IgD-negative memory B cell (primary cell): ENCODE data around the gene ELOB. TPM values are rescaled to one million over a fixed set of nuclear protein-coding genes. Genes with fewer than 3 reads are reported as not detected.
A peak's percentile ranks its signal among the peaks of the same experiment; 100 is the strongest.

Experiments
- H3K27ac Mint-ChIP-seq, 3 donors: one replicate each; pipeline ENCODE4 v1.8.0; 2020 to 2022; ENCODE audit warnings: mild to moderate bottlenecking in 3 of 3, mixed read lengths in 3 of 3, moderate library complexity in 1 of 3
- H3K27me3 Mint-ChIP-seq: one replicate; pipeline ENCODE4 v1.8.0; 2021; ENCODE audit warnings: mixed read lengths
- H3K36me3 Mint-ChIP-seq: one replicate; pipeline ENCODE4 v1.8.0; 2020; ENCODE audit warnings: mild to moderate bottlenecking, mixed read lengths
- H3K4me1 Mint-ChIP-seq, 3 donors: one replicate each; pipeline ENCODE4 v1.8.0; 2020 to 2022; ENCODE audit warnings: mixed read lengths in 3 of 3, mild to moderate bottlenecking in 1 of 3
- H3K4me3 Mint-ChIP-seq, 4 donors: one replicate each; pipeline ENCODE4 v1.8.0; 2020 to 2022; ENCODE audit warnings: mild to moderate bottlenecking in 4 of 4, mixed read lengths in 4 of 4, moderate library complexity in 3 of 4
- H3K9me3 Mint-ChIP-seq, 3 donors: one replicate each; pipeline ENCODE4 v1.8.0; 2020 to 2021; ENCODE audit warnings: mixed read lengths in 3 of 3, mild to moderate bottlenecking in 1 of 3
- polyA plus RNA-seq: library from polyadenylated mRNA; unstranded; fragments of 300-500 nt; fragmentation: Illumina TruSeq; gene quantifications from one replicate; pipeline ENCODE4 v1.2.3, GENCODE V29; 2021

Gene ELOB
- polyA plus RNA-seq, 1 donor from 2014 or later, result 262 TPM

DNA sequence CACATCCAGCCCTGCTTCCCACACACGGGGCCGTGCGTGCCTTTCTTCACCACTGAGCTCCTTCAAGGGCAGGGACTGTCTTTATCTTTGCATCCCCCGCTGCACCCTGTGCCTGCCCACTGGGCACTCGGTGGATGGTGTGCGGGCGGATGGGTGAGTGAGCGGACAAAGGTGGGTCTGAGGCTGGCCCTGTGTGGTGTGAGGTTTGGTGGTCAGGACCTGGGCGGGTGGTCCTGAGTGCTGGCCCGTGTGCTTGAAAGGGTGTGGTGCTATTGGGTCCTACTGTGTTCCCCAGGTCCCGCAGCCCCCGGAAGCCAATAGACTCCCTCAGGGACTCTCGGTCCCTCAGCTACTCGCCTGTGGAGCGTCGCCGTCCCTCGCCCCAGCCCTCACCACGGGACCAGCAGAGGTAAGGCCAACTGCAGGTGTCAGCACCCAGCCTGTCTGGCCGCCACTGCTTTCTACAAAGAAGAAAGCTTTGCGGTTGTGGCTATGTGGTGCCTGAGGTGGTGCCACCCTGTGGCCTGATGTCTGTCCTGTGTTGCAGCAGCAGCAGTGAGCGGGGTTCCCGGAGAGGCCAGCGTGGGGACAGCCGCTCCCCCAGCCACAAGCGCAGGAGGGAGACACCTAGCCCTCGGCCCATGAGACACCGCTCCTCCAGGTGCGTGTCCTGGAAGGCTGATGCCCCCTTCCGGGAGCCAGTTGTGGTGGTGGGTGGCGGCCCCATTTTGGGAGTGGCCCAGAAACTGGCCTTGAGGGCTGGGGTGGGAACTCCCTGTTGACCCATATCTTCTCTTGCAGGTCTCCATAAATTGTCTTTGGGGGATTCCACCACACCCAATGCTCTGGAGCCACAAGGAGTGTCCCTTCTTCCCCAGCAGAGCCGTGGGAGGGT is 6.8 kb downstream of the ELOB start:
- no peaks in the 10 kb centered on the region for H3K27me3 Mint-ChIP-seq
- H3K27ac Mint-ChIP-seq, result peak overlapping the region; percentile 31 to 97 (median 82)
- H3K36me3 Mint-ChIP-seq, result peaks cover 8% of the 10 kb centered on the region
- no peaks in the 10 kb centered on the region for H3K9me3 Mint-ChIP-seq
- peak overlapping the region in 2 of 4 donors; percentile 18 to 49 for H3K4me3 Mint-ChIP-seq
- peaks cover 0 to 18% (median 6%) of the 10 kb centered on the region in 3 donors for H3K4me1 Mint-ChIP-seq

DNA sequence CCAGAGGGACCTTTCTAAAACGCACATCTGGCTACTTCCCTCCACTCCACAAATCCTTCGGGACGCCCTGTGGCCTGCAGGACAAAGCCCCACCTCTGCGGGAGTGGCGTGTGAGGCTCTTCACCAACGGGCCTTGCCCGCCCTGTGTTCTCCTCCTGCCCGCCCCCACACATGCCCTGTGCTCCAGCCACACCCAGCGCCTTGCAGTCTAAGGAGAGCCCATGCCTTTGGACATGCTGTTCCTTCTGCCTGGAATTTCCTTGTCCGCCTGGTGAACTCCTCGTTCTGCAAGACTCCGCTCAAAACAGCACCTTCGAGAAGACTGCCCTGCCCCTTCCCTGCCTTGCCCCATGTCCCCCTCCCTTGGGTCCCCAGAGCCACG is 7.4 kb downstream of the ELOB start:
- Mint-ChIP-seq H3K27me3 (no peaks in the 10 kb centered on the region), H3K27ac (peak overlapping the region; percentile 19 to 97 (median 82)), H3K36me3 (peaks cover 9% of the 10 kb centered on the region), H3K4me3 (peak overlapping the region in 2 of 4 donors; percentile 18 to 49), H3K9me3 (no peaks in the 10 kb centered on the region), H3K4me1 (peaks cover 0 to 17% (median 5%) of the 10 kb centered on the region in 3 donors)

DNA sequence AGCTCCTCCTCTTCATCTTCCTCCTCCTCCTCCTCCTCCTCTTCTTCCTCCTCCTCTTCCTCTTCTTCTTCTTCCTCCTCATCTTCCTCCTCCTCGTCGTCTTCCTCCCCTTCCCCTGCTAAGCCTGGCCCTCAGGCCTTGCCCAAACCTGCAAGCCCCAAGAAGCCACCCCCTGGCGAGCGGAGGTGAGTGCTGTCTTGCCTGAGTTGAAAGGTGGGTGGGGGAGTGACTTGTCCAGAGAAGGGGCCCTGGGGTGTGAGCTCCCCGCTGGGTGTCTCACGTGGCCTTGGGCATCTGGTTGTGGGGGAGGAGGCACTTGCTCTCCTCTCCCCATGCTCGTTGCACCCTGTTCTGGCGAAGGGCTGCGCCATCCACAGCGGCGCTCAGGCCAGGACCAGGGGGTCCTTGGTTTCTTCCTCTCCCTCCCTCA is 8.0 kb downstream of the ELOB start:
- H3K4me1 Mint-ChIP-seq, result peaks cover 0 to 17% (median 5%) of the 10 kb centered on the region in 3 donors
- no peaks in the 10 kb centered on the region for H3K27me3 Mint-ChIP-seq
- H3K4me3 Mint-ChIP-seq, result no peak overlapping the region
- peak overlapping the region in 2 of 3 donors; percentile 63 to 97 for H3K27ac Mint-ChIP-seq
- no peaks in the 10 kb centered on the region for H3K9me3 Mint-ChIP-seq
- H3K36me3 Mint-ChIP-seq, result peaks cover 9% of the 10 kb centered on the region

DNA sequence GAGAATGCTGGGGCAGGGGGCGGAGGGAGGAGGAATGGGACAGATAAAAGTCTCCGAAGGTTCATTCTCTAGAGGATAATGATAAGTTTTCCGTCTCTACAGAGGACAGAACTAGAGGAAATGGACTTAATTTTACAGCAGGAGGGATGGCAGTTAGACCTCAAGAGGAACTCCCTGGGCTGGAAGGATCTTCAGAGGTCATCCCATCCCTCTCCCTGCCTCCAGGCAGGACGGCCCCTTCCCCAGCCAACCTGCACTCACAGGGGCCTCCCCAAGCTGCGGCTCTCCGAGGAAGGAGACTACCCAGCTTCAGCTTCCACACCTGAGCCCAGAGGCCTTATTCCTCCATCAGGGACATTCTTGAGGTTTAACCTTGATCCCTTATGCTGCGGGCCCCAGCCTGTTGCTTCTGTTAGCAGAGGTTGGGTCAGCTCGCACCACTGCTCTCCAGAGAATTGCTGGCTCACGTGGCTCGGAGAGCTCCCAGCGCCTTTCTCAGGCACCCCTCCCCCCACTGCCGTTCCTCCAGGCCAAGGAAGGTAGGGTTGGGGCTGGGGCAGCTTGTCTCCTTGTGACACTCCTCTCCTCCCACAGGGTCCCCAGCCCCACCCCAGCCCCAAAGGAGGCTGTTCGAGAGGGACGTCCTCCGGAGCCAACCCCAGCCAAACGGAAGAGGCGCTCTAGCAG is 8.5 kb downstream of the ELOB start:
- Mint-ChIP-seq H3K36me3 (peaks cover 13% of the 10 kb centered on the region), H3K9me3 (no peaks in the 10 kb centered on the region), H3K4me1 (peaks cover 0 to 17% (median 5%) of the 10 kb centered on the region in 3 donors), H3K4me3 (peak overlapping the region in 1 of 4 donors; percentile 55), H3K27me3 (no peaks in the 10 kb centered on the region), H3K27ac (peak overlapping the region; percentile 63 to 90 (median 82))

DNA sequence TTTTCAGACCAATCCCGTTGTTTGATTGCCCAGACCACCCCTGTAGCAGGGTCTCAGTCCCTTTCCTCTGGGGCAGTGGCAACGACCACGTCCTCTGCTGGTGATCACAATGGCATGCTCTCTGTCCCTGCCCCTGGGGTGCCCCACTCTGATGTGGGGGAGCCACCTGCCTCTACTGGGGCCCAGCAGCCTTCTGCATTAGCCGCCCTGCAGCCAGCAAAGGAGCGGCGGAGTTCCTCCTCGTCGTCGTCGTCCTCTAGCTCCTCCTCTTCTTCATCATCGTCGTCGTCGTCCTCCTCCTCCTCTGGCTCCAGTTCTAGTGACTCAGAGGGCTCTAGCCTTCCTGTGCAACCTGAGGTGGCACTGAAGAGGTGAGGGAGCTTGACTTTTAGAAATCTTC is 9.2 kb downstream of the ELOB start:
- H3K27me3 Mint-ChIP-seq, result no peaks in the 10 kb centered on the region
- peak overlapping the region in 2 of 4 donors; percentile 38 to 55 for H3K4me3 Mint-ChIP-seq
- H3K4me1 Mint-ChIP-seq, result peaks cover 0 to 17% (median 6%) of the 10 kb centered on the region in 3 donors
- peak overlapping the region; percentile 16 to 90 (median 82) for H3K27ac Mint-ChIP-seq
- H3K36me3 Mint-ChIP-seq, result peaks cover 13% of the 10 kb centered on the region
- H3K9me3 Mint-ChIP-seq, result no peaks in the 10 kb centered on the region

- peak overlapping the region in 2 of 3 donors; percentile 84 to 91 for H3K27ac Mint-ChIP-seq
Measured at GRCh38 chr16:2767140-2767731, 9.8 kb downstream of the ELOB start.

DNA sequence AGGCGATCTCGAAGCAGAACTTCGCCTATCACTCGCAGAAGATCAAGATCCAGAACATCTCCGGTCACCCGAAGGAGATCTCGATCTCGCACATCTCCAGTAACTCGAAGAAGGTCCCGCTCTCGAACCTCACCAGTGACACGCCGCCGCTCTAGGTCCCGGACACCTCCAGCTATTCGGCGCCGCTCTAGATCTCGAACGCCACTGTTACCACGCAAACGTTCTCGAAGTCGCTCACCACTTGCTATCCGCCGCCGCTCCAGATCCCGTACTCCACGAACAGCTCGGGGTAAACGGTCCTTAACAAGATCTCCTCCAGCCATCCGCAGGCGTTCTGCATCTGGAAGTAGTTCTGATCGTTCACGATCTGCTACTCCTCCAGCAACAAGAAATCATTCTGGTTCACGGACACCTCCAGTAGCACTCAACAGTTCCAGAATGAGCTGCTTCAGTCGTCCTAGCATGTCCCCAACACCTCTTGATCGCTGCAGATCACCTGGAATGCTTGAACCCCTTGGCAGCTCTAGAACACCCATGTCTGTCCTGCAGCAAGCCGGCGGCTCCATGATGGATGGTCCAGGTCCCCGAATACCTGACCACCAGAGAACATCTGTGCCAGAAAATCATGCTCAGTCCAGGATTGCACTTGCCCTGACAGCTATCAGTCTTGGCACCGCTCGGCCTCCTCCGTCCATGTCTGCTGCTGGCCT is 10.5 kb downstream of the ELOB start:
- Mint-ChIP-seq H3K4me1 (peaks cover 0 to 15% (median 3%) of the 10 kb centered on the region in 3 donors), H3K36me3 (peaks cover 11% of the 10 kb centered on the region), H3K27ac (peak overlapping the region; percentile 84 to 91 (median 89)), H3K4me3 (peak overlapping the region in 3 of 4 donors; percentile 30 to 79 (median 75)), H3K27me3 (no peaks in the 10 kb centered on the region), H3K9me3 (no peaks in the 10 kb centered on the region)

More at GRCh38 chr16:2767140-2767731, 9.8 kb downstream of the ELOB start:
- Mint-ChIP-seq H3K27me3 (no peaks in the 10 kb centered on the region), H3K36me3 (peaks cover 13% of the 10 kb centered on the region), H3K4me3 (peak overlapping the region in 1 of 4 donors; percentile 75), H3K4me1 (peaks cover 0 to 15% (median 3%) of the 10 kb centered on the region in 3 donors), H3K9me3 (no peaks in the 10 kb centered on the region)

DNA sequence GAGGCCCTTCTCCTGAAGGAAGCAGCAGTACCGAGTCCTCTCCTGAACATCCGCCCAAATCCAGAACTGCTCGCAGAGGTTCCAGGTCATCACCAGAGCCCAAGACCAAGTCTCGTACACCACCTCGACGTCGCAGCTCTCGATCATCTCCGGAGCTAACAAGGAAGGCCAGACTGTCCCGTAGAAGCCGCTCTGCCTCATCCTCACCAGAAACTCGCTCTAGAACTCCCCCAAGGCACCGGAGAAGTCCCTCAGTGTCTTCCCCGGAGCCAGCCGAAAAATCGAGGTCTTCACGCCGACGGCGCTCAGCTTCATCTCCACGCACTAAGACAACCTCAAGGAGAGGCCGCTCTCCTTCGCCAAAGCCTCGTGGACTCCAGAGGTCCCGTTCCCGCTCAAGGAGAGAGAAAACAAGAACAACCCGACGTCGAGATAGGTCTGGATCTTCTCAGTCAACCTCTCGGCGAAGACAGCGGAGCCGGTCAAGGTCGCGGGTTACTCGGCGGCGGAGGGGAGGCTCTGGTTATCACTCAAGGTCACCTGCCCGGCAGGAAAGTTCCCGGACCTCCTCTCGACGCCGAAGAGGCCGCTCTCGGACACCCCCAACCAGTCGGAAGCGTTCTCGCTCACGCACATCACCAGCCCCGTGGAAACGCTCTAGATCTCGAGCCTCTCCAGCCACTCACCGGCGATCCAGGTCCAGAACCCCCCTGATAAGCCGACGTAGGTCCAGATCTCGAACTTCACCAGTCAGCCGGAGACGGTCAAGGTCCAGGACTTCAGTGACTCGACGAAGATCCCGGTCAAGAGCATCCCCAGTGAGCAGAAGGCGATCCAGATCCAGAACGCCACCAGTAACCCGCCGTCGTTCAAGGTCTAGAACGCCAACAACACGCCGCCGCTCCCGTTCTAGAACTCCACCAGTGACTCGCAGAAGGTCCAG is 11.3 kb downstream of the ELOB start:
- peak overlapping the region; percentile 84 to 91 (median 89) for H3K27ac Mint-ChIP-seq
- no peaks in the 10 kb centered on the region for H3K9me3 Mint-ChIP-seq
- peak overlapping the region in 2 of 4 donors; percentile 75 to 79 for H3K4me3 Mint-ChIP-seq
- peaks cover 14% of the 10 kb centered on the region for H3K36me3 Mint-ChIP-seq
- no peaks in the 10 kb centered on the region for H3K27me3 Mint-ChIP-seq
- peaks cover 3 to 15% (median 6%) of the 10 kb centered on the region in 3 donors for H3K4me1 Mint-ChIP-seq

GRCh38 chr16:2764718-2765117 is 12.4 kb downstream of the ELOB start:
- no peaks in the 10 kb centered on the region for H3K9me3 Mint-ChIP-seq
- H3K36me3 Mint-ChIP-seq, result peaks cover 17% of the 10 kb centered on the region
- peak overlapping the region in 1 of 4 donors; percentile 75 for H3K4me3 Mint-ChIP-seq
- H3K4me1 Mint-ChIP-seq, result peaks cover 3 to 15% (median 8%) of the 10 kb centered on the region in 3 donors
- H3K27me3 Mint-ChIP-seq, result no peaks in the 10 kb centered on the region
- H3K27ac Mint-ChIP-seq, result peak overlapping the region in 2 of 3 donors; percentile 42 to 84

DNA sequence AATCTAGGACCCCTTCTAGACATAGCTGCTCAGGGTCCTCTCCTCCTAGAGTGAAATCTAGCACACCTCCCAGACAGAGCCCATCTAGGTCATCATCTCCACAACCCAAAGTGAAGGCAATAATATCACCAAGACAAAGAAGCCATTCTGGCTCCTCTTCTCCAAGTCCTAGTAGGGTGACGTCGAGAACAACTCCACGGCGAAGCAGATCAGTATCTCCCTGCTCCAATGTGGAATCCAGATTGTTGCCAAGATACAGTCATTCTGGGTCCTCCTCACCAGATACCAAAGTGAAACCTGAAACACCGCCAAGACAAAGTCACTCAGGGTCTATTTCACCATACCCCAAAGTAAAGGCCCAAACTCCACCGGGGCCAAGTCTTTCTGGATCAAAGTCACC is 13.9 kb downstream of the ELOB start:
- Mint-ChIP-seq H3K27me3 (no peaks in the 10 kb centered on the region), H3K4me3 (peak overlapping the region in 1 of 4 donors; percentile 7), H3K27ac (peak overlapping the region; percentile 71 to 84 (median 73)), H3K4me1 (peaks cover 5 to 15% (median 14%) of the 10 kb centered on the region in 3 donors), H3K36me3 (peaks cover 19% of the 10 kb centered on the region), H3K9me3 (no peaks in the 10 kb centered on the region)

- peak overlapping the region in 1 of 4 donors; percentile 7 for H3K4me3 Mint-ChIP-seq
- H3K27ac Mint-ChIP-seq, result peak overlapping the region; percentile 16 to 83 (median 73)
- H3K4me1 Mint-ChIP-seq, result peaks cover 6 to 14% (median 14%) of the 10 kb centered on the region in 3 donors
- no peaks in the 10 kb centered on the region for H3K27me3 Mint-ChIP-seq
- peaks cover 19% of the 10 kb centered on the region for H3K36me3 Mint-ChIP-seq
- H3K9me3 Mint-ChIP-seq, result no peaks in the 10 kb centered on the region
Measured at GRCh38 chr16:2762711-2763110, 14.4 kb downstream of the ELOB start.

DNA sequence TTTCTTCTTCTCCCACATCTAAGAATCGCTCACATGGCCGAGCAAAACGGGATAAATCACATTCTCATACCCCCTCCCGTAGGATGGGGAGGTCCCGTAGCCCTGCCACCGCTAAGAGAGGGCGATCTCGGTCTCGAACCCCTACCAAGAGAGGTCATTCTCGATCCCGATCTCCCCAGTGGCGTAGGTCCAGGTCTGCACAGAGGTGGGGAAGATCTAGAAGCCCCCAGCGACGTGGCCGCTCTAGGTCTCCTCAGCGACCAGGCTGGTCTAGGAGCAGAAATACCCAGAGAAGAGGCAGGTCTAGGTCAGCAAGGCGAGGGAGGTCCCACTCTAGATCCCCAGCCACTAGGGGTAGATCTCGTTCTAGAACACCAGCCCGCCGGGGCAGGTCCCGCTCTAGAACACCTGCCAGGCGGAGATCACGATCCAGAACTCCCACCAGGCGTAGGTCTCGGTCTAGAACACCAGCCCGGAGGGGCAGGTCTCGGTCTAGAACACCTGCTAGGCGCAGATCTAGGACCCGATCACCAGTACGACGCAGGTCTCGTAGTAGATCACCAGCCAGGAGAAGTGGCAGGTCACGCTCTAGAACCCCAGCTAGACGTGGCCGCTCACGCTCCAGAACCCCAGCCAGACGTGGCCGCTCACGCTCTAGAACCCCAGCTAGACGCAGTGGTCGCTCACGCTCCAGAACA is 15.0 kb downstream of the ELOB start:
- H3K36me3 Mint-ChIP-seq, result peaks cover 19% of the 10 kb centered on the region
- H3K27me3 Mint-ChIP-seq, result no peaks in the 10 kb centered on the region
- H3K4me1 Mint-ChIP-seq, result peaks cover 10 to 15% (median 14%) of the 10 kb centered on the region in 3 donors
- peak overlapping the region in 1 of 4 donors; percentile 7 for H3K4me3 Mint-ChIP-seq
- H3K9me3 Mint-ChIP-seq, result no peaks in the 10 kb centered on the region
- peak overlapping the region; percentile 16 to 83 (median 73) for H3K27ac Mint-ChIP-seq

DNA sequence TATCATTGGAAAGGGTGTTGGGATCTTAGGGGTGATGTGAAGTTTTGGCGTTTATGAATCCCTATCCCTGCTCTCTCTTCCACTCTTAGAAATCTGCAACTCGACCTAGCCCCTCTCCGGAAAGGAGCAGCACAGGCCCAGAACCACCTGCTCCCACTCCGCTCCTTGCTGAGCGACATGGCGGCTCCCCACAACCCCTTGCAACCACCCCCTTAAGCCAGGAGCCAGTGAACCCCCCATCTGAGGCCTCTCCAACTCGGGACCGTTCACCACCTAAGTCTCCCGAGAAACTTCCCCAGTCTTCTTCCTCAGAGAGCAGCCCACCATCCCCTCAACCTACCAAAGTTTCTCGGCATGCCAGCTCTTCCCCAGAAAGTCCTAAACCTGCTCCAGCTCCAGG is 15.6 kb downstream of the ELOB start:
- Mint-ChIP-seq H3K4me1 (peaks cover 15 to 20% (median 15%) of the 10 kb centered on the region in 3 donors), H3K9me3 (no peaks in the 10 kb centered on the region), H3K27me3 (no peaks in the 10 kb centered on the region), H3K36me3 (peaks cover 19% of the 10 kb centered on the region), H3K27ac (peak overlapping the region in 1 of 3 donors; percentile 39), H3K4me3 (peak overlapping the region in 1 of 4 donors; percentile 67)
